Thyroid gland (tissue), 4 donors: ENCODE data around the gene MS4A10.

Experiments used
- CTCF ChIP-seq, 6 experiments: fragments of 200-600 bp in 3 of 6; fragments of 450-650 bp in 3 of 6; sonication (generic) in 3 of 6; IDR thresholded peaks; one replicate each; pipeline ENCODE4 v1.5.1; 2016 to 2019; ENCODE audit warnings: antibody characterized with exemption in 6 of 6, mild to moderate bottlenecking in 2 of 6, inconsistent platforms in 1 of 6, moderate library complexity in 1 of 6
- POLR2A ChIP-seq, 2 donors: fragments of 450-650 bp; IDR thresholded peaks; one replicate each; pipeline ENCODE4 v1.6.1; 2017; ENCODE audit warnings: antibody characterized with exemption in 2 of 2, mild to moderate bottlenecking in 2 of 2, moderate library complexity in 1 of 2

- TF ChIP-seq CTCF (IDR thresholded peaks at IDR 0.05), result no peak
- no peak for TF ChIP-seq POLR2A (IDR thresholded peaks at IDR 0.05)
Observed at GRCh38 chr11:60848714-60849151, 63.6 kb downstream of the MS4A10 start.
